ENCODE results near the gene TUBB4A.
"Not testable (repeated sequence)": the region's sequence is repeated elsewhere in the genome, so short reads cannot be mapped to it uniquely, and the experiment has no call there.

TUBB4A gene

DNA sequence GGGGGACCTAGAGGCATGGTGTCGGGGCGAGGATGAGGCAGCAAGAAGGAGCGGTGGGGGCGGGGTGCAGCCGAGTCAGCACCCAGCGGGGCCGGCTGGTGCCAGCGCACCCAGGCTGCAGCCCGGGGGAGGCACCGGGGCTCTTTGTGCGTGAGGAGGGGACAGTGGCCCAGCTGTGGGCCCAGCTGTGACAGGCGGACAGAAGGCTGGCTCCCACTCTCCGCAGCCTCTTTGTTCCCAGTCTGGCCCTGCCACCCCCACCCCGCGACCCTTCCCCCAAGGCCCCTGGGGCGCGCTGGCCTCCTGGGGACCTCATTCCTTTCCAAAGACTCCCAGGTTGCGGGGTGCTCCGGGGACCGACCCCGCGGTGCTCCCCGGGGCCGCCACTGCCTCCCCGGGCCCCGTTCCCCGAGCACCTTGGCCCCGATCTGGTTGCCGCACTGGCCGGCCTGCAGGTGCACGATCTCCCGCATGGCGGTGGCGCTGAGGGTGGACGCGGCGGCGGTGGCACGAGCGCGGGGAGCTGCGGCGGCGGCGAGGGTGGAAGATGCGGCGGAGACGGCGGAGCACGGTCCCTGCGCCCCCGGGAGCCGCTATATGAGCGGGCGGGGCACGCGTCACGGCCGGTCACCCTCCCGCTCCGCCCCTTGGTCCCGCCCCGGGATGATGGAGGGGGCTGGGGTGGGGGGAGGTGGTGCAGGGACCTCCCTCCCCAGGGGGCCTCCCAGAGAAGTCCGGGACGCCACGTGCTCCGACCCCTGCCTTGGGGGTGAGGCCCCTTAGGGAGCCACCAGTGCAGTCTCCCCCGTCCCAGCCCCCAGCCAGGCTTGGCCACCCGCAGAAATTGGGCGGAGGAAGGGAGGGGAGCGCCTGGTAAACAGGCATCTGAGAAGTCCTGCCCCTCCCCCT lies at the start of gene TUBB4A:
Gene TUBB4A (minus strand): TSS at position 570 of the 909 bp plus-strand sequence. CDS start 97 bp downstream, at position 473.
- TF ChIP-seq, protein P1, sequence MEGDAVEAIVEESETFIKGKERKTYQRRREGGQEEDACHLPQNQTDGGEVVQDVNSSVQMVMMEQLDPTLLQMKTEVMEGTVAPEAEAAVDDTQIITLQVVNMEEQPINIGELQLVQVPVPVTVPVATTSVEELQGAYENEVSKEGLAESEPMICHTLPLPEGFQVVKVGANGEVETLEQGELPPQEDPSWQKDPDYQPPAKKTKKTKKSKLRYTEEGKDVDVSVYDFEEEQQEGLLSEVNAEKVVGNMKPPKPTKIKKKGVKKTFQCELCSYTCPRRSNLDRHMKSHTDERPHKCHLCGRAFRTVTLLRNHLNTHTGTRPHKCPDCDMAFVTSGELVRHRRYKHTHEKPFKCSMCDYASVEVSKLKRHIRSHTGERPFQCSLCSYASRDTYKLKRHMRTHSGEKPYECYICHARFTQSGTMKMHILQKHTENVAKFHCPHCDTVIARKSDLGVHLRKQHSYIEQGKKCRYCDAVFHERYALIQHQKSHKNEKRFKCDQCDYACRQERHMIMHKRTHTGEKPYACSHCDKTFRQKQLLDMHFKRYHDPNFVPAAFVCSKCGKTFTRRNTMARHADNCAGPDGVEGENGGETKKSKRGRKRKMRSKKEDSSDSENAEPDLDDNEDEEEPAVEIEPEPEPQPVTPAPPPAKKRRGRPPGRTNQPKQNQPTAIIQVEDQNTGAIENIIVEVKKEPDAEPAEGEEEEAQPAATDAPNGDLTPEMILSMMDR (conservative IDR thresholded peaks at IDR 0.05; ENCODE audit: control insufficient read depth, insufficient read depth, low read depth, low read length), result no peak
- H3K4me3 ChIP-seq (ENCODE audit: control insufficient read depth, low read depth, low read length), result no peak within 1 kb of the TSS
- no peak for DNase-seq (ENCODE audit: low read depth)

DNA sequence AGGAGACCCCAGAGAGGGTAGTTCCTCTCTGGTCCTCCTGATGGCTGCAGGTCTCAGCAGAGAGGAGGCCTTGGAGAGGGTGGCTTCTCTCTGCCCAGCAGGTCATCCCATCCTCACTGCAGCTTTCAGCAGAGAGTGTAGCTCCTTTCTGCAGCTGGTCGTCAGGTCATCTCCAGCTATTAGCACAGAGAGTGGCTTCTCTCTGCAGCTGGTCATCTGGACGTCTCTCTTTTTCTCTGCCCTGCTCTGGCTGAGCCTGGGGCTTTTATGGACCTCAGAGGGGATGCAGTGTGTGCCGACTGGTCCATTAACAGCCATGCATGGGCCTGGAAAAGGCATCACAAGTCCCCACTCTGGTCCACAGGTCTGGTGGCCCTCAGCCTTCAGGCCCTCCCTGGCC lies 49.0 kb upstream of the TUBB4A start:
- no peak overlapping the region for H3K4me3 ChIP-seq (ENCODE audit: control insufficient read depth, low read depth, low read length)
- TF ChIP-seq, protein P1 (conservative IDR thresholded peaks at IDR 0.05; ENCODE audit: control insufficient read depth, insufficient read depth, low read depth, low read length), result no peak
- no peak for DNase-seq (ENCODE audit: low read depth)

DNA sequence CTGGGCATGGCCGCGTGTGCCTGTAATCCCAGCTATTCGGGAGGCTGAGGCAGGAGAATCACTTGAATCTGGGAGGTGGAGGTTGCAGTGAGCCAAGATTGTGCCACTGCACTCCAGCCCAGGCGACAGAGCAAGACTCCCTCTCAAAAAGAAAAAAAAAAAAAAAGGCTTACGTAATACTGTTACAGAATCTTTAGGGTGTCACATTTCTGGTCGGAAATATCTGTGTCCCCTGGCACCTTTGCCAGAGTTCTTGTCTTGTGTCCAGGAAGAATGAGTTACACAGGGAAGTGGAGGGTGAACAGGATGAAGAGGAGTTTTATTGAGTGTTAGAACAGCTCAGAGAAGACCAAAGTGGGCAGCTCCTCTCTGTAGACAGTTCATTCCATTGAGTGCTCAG lies 48.6 kb upstream of the TUBB4A start:
- DNase-seq (ENCODE audit: low read depth); H3K4me3 ChIP-seq (ENCODE audit: control insufficient read depth, low read depth, low read length): not testable (repeated sequence)

DNA sequence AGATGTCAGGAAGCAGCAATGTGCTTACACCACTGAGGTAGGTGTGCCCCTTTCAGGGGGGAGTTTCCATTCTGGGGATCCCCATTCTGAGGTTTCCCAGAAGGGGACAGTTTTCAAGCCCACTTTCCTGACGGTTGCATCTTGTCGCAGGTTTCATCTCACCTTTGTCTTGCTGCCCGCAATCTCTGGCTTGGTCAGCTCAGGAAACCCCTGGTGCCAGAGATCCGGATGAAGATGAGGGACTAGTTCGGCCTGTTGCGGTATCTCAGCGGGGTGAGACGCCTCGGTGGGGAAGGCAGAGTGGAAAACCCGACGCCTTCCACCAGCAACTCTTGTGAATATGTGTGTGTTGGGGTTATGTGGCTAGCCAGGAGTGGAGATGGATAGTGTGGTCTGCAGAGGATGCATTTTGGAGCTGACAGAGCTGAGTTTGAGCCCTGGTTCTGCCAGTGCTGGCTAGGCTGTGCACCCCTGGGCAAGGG lies 41.8 kb upstream of the TUBB4A start:
- no peak overlapping the region for H3K4me3 ChIP-seq (ENCODE audit: control insufficient read depth, low read depth, low read length)
- no peak for DNase-seq (ENCODE audit: low read depth)
- TF ChIP-seq, protein P1 (conservative IDR thresholded peaks at IDR 0.05; ENCODE audit: control insufficient read depth, insufficient read depth, low read depth, low read length), result no peak

DNA sequence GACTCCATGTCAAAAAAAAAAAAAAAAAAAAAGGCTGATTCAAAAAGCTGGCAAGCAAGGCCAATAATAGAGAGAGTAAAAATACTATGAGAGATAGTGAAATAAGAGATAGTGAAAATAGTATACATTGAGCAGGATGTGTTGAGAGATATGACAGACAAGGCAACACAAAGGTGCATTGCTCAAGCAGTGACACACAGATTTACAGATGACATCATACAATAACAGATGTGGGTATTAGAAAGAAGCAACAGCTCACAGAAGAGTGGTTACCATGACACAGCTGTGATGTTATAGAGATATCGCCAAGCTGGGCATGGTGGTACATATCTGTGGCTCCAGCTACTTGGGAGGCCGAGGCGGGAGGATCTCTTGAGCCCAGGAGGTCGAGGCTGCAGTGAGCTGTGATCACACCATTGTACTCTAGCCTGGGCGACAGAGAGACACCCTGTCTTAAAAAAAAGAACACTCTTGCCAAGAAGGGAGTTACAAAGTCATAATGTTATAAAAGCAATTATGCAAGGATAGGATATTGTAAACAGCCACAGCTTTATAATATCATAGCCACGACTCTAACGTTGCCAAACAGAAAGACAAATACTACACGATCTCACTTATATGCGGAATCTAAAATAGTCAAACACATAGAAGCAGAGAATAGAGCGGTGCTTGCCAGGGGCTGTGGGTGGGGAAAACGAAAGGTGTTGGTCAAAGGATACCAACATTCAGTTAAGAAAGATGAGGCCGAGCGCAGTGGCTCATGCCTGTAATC lies 39.0 kb upstream of the TUBB4A start:
- no peak for DNase-seq (ENCODE audit: low read depth)
- TF ChIP-seq, protein P1 (conservative IDR thresholded peaks at IDR 0.05; ENCODE audit: control insufficient read depth, insufficient read depth, low read depth, low read length), result no peak
- H3K4me3 ChIP-seq (ENCODE audit: control insufficient read depth, low read depth, low read length), result no peak overlapping the region

DNA sequence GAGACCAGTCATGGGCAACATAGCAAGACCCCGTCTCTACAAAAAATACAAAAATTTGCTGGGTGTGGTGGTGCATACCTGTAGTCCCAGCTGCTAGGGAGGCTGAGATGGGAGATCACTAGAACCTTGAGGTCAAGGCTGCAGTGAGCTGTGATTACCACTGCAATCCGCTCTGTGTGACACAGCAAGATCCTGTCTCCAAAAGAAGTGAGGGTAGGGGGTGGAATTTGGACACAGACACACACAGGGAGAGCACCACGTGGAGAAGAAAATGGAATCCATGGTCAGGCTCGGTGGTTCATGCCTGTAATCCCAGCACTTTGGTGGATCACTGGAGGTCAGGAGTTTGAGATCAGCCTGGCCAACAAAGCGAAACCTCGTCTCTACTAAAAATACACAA lies 37.4 kb upstream of the TUBB4A start:
- H3K4me3 ChIP-seq (ENCODE audit: control insufficient read depth, low read depth, low read length), result no peak overlapping the region
- TF ChIP-seq, protein P1 (conservative IDR thresholded peaks at IDR 0.05; ENCODE audit: control insufficient read depth, insufficient read depth, low read depth, low read length), result no peak
- no peak for DNase-seq (ENCODE audit: low read depth)
